HFF-Myc (cell line): ENCODE results near the gene GPNMB.

Source experiments
- DNase-seq: peaks from one replicate; pipeline ENCODE4 v3.0.0-alpha.2; 2011; ENCODE audit warnings: low read depth; ENCODE audit errors: extremely low read depth
- H3K4me3 ChIP-seq: replicated peaks from 2 replicates; pipeline ENCODE4 v1.5.1; 2011; ENCODE audit warnings: low read depth, mild to moderate bottlenecking, control low read depth, low read length
- TF ChIP-seq, protein P1 (sequence below): IDR thresholded peaks from 2 replicates; pipeline ENCODE4 v1.5.1; 2012; ENCODE audit warnings: mild to moderate bottlenecking, low read depth, low read length, control low read depth; ENCODE audit errors: missing control alignments

The GPNMB gene

DNA sequence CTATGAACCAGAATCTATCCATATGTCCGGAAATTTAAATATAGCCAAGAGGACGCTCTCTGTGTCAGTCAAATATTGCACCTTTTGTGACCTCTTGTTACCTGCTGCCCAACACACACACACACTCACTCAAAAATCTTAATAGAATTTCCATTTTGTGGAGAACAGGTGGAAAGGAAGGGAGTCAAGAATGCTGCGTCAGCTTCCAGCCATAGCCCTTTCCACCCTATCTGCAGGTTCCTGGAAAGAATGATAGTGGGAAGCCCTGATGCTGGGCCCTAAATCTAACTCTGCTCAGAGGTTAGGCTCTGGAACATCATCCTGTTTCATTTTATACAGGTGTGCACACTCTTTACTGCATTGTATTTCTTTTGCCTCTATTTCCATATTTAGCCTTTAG is 9.6 kb upstream of the GPNMB start:
- TF ChIP-seq, protein P1, sequence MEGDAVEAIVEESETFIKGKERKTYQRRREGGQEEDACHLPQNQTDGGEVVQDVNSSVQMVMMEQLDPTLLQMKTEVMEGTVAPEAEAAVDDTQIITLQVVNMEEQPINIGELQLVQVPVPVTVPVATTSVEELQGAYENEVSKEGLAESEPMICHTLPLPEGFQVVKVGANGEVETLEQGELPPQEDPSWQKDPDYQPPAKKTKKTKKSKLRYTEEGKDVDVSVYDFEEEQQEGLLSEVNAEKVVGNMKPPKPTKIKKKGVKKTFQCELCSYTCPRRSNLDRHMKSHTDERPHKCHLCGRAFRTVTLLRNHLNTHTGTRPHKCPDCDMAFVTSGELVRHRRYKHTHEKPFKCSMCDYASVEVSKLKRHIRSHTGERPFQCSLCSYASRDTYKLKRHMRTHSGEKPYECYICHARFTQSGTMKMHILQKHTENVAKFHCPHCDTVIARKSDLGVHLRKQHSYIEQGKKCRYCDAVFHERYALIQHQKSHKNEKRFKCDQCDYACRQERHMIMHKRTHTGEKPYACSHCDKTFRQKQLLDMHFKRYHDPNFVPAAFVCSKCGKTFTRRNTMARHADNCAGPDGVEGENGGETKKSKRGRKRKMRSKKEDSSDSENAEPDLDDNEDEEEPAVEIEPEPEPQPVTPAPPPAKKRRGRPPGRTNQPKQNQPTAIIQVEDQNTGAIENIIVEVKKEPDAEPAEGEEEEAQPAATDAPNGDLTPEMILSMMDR = no peak

DNA sequence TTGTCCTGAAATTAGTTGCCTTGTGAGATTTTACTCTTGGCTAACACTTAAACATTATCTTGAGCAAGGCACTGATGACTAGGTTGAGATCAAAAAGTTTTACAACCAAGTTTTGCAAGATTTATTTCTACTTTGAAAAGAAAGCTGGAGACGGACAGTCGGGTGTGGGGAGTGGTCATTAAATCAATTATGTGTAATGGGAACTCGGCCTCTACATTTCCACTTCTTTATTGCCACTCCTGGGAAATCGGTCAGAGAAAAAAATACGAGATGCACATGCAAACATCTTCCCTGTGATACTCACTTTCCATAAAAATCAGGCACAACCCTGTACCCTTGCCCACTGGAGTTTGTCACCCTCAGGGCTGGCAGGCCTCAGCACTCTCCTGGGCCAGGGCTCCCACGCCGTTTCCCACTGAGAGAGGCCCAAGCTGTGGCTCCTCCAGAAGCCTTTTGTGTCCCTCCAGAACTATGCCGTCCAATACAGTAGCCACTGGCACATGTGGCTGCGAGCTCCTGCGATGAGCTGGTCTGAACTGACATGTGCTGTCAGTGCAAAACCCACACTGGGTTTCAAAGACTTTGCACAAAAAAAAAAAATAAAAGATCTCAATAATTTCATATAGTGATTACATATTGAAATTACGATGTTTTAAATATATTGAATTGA is 7.5 kb upstream of the GPNMB start:
- TF ChIP-seq, protein P1 = no peak
- no peak overlapping the region for H3K4me3 ChIP-seq
- DNase-seq = no peak

More for the DNA sequence above, 9.6 kb upstream of the GPNMB start:
- no peak for DNase-seq
- H3K4me3 ChIP-seq = no peak overlapping the region

GRCh38 chr7:23239698-23240097 is 6.9 kb upstream of the GPNMB start:
- TF ChIP-seq, protein P1 = no peak
- no peak overlapping the region for H3K4me3 ChIP-seq
- no peak for DNase-seq

- H3K4me3 ChIP-seq = no peak overlapping the region
- TF ChIP-seq, protein P1 = no peak
- no peak for DNase-seq
These were observed 4.3 kb upstream of the GPNMB start for GRCh38 chr7:23242321-23242720.

DNA sequence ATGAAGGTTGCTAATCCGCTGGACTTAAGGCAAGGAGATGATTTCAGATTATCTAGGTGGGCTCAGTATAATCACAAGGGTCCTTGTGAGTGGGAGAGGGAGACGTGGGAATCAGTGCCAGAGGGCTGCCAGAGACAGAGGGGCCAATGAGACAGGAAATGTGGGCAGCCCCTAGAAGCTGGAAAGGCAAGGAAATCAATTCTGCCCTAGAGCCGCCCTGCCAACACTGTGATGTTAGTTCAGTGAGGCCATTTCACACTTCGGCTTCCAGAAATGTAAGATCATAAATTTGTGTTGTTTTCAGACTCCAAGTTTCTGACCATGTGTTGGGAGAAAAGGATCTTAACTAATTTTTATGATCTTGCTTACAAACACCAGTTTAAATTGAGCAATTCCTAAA is 3.6 kb upstream of the GPNMB start:
- TF ChIP-seq, protein P1 = no peak
- DNase-seq = no peak
- no peak overlapping the region for H3K4me3 ChIP-seq

- TF ChIP-seq, protein P1 = no peak
- no peak for DNase-seq
- H3K4me3 ChIP-seq = peak overlapping the region; percentile 51
These were observed 549 bp downstream of the GPNMB start for GRCh38 chr7:23247046-23247602.
